ENCODE results near the gene TMTC2.

DNA sequence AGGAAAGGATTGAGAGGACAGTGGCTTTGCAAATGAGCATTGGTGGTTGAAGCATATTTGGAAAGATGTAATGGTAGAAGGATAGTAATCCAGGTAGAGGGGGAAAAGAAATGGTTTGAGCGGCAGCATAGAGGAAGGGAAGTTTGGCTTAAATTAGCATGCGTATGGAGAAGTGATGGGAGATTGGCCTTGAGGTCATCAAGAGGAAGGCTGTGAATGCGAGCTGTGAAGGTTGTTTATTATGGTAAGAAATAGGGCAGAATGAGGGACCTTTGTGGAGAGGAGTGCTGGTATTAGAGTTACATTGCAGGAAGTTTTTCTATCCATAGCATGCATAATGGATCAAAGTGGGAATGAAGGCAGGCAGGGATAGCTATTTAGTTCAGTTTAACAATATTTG, 162.1 kb downstream of the TMTC2 start:
- TF ChIP-seq EP300 (IDR thresholded peaks at IDR 0.05; ENCODE audit: borderline replicate concordance in 1 of 2, control insufficient read depth in 1 of 2, low read depth in 2 of 2, low read length in 2 of 2), result no peak
- TF ChIP-seq, protein P1, sequence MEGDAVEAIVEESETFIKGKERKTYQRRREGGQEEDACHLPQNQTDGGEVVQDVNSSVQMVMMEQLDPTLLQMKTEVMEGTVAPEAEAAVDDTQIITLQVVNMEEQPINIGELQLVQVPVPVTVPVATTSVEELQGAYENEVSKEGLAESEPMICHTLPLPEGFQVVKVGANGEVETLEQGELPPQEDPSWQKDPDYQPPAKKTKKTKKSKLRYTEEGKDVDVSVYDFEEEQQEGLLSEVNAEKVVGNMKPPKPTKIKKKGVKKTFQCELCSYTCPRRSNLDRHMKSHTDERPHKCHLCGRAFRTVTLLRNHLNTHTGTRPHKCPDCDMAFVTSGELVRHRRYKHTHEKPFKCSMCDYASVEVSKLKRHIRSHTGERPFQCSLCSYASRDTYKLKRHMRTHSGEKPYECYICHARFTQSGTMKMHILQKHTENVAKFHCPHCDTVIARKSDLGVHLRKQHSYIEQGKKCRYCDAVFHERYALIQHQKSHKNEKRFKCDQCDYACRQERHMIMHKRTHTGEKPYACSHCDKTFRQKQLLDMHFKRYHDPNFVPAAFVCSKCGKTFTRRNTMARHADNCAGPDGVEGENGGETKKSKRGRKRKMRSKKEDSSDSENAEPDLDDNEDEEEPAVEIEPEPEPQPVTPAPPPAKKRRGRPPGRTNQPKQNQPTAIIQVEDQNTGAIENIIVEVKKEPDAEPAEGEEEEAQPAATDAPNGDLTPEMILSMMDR (IDR thresholded peaks at IDR 0.05 in 2 of 3, conservative IDR thresholded peaks at IDR 0.05 in 1 of 3; ENCODE audit: control insufficient read depth in 2 of 3, extremely low read depth in 1 of 3, insufficient read depth in 1 of 3, low read depth in 3 of 3, low read length in 3 of 3), result no peak
- TF ChIP-seq, protein P2, sequence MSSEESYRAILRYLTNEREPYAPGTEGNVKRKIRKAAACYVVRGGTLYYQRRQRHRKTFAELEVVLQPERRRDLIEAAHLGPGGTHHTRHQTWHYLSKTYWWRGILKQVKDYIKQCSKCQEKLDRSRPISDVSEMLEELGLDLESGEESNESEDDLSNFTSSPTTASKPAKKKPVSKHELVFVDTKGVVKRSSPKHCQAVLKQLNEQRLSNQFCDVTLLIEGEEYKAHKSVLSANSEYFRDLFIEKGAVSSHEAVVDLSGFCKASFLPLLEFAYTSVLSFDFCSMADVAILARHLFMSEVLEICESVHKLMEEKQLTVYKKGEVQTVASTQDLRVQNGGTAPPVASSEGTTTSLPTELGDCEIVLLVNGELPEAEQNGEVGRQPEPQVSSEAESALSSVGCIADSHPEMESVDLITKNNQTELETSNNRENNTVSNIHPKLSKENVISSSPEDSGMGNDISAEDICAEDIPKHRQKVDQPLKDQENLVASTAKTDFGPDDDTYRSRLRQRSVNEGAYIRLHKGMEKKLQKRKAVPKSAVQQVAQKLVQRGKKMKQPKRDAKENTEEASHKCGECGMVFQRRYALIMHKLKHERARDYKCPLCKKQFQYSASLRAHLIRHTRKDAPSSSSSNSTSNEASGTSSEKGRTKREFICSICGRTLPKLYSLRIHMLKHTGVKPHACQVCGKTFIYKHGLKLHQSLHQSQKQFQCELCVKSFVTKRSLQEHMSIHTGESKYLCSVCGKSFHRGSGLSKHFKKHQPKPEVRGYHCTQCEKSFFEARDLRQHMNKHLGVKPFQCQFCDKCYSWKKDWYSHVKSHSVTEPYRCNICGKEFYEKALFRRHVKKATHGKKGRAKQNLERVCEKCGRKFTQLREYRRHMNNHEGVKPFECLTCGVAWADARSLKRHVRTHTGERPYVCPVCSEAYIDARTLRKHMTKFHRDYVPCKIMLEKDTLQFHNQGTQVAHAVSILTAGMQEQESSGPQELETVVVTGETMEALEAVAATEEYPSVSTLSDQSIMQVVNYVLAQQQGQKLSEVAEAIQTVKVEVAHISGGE (CRISPR knock-in tag; IDR thresholded peaks at IDR 0.05), result no peak
- no peak for TF ChIP-seq ZNF274 (IDR thresholded peaks at IDR 0.05; ENCODE audit: insufficient read depth, insufficient read length)
- no peak for TF ChIP-seq NFXL1 (IDR thresholded peaks at IDR 0.05; ENCODE audit: borderline replicate concordance)
- TF ChIP-seq CHD1 (IDR thresholded peaks at IDR 0.05; ENCODE audit: low read depth, low read length), result no peak

Measured in GM12878 (cell line).